SU-DHL-6 (cell line): Measurements from ENCODE around the gene PICK1.

Experiments used
- H2AFZ ChIP-seq: fragments of 200-600 bp; sonication (generic); 2 replicates; pipeline ENCODE4 v1.6.1; 2014; ENCODE audit warnings: low read depth, mild to moderate bottlenecking, moderate library complexity, mixed read lengths, antibody characterized with exemption, low read length; ENCODE audit not compliant: severe bottlenecking
- H3F3A ChIP-seq: fragments of 200-600 bp; shearing (Covaris generic); 2 replicates; pipeline ENCODE4 v1.6.0; 2016; ENCODE audit warnings: antibody characterized with exemption, mild to moderate bottlenecking; ENCODE audit not compliant: insufficient read depth
- H3K27ac ChIP-seq: fragments of 200-600 bp; sonication (generic); 2 replicates; pipeline ENCODE4 v1.5.1; 2016; ENCODE audit warnings: low read depth, mild to moderate bottlenecking, low read length, moderate library complexity, mixed read lengths
- H3K27me3 ChIP-seq: fragments of 200-600 bp; sonication (generic), shearing (Covaris generic); 2 replicates; pipeline ENCODE4 v1.6.0; 2014; ENCODE audit warnings: mild to moderate bottlenecking, low read length
- H3K36me3 ChIP-seq: fragments of 200-600 bp; sonication (generic); 2 replicates; pipeline ENCODE4 v1.6.1; 2014; ENCODE audit warnings: mild to moderate bottlenecking, low read length, mixed read lengths
- H3K4me2 ChIP-seq: fragments of 300-600, 200-600 bp; shearing (Covaris generic), sonication (generic); 2 replicates; pipeline ENCODE4 v1.6.0; 2014; ENCODE audit warnings: low read length, low read depth, mild to moderate bottlenecking; ENCODE audit not compliant: poor library complexity, severe bottlenecking
- H3K4me3 ChIP-seq: fragments of 200-600 bp; sonication (generic); 2 replicates; pipeline ENCODE4 v1.5.1; 2014; ENCODE audit warnings: antibody characterized with exemption, low read length, mild to moderate bottlenecking, mixed read lengths; ENCODE audit not compliant: insufficient read depth, poor library complexity, severe bottlenecking
- H3K79me2 ChIP-seq: fragments of 200-600 bp; sonication (generic); 2 replicates; pipeline ENCODE4 v1.6.1; 2014; ENCODE audit warnings: mild to moderate bottlenecking, low read length, moderate library complexity; ENCODE audit not compliant: insufficient read depth
- H3K9ac ChIP-seq: fragments of 200-600 bp; sonication (generic); 2 replicates; pipeline ENCODE4 v1.7.0; 2014; ENCODE audit warnings: mild to moderate bottlenecking, low read length
- H3K9me2 ChIP-seq: fragments of 200-600 bp; sonication (generic); replicated peaks from 2 replicates; pipeline ENCODE4 v1.6.1; 2014; ENCODE audit warnings: low read length; ENCODE audit not compliant: insufficient read depth
- H3K9me3 ChIP-seq: fragments of 200-600 bp; sonication (generic); 2 replicates; pipeline ENCODE4 v1.6.1; 2014; ENCODE audit warnings: low read length, mixed read lengths; ENCODE audit not compliant: insufficient read depth
- H4K20me1 ChIP-seq: fragments of 200-600 bp; sonication (generic); 2 replicates; pipeline ENCODE4 v1.6.1; 2014; ENCODE audit warnings: low read depth, mild to moderate bottlenecking, antibody characterized with exemption, low read length, moderate library complexity, mixed read lengths
- CTCF ChIP-seq: fragments of 200-600 bp; sonication (generic); IDR thresholded peaks from one replicate; pipeline ENCODE4 v1.5.1; 2017; ENCODE audit warnings: antibody characterized with exemption, mild to moderate bottlenecking, low read length, moderate library complexity; ENCODE audit not compliant: insufficient read depth, poor library complexity, severe bottlenecking
- EZH2phosphoT487 ChIP-seq: fragments of 200-600 bp; sonication (generic), shearing (Covaris generic); conservative IDR thresholded peaks from 2 replicates; pipeline ENCODE4 v1.6.1; 2018; ENCODE audit warnings: mild to moderate bottlenecking, antibody characterized with exemption, low read length, moderate library complexity, mixed read lengths

Gene PICK1

GRCh38 chr22:38088629-38089473, 31.6 kb downstream of the PICK1 start:
- Histone ChIP-seq H3K79me2 (no peaks in the 10 kb centered on the region), H3K9me3 (no peaks in the 10 kb centered on the region), H4K20me1 (no peaks in the 10 kb centered on the region), H3K9me2 (no peaks in the 10 kb centered on the region), H3K27ac (no peak overlapping the region), H3K4me3 (no peak overlapping the region), H3K4me2 (no peak overlapping the region), H2AFZ (no peak overlapping the region), H3F3A (no peaks in the 10 kb centered on the region), H3K27me3 (no peaks in the 10 kb centered on the region), H3K36me3 (no peaks in the 10 kb centered on the region), H3K9ac (no peak overlapping the region)
- TF ChIP-seq EZH2phosphoT487 (no peak), CTCF (no peak)

GRCh38 chr22:38089474-38089851, 32.3 kb downstream of the PICK1 start:
- no peak overlapping the region for H3K9ac ChIP-seq
- no peaks in the 10 kb centered on the region for H3K9me2 ChIP-seq
- H3F3A ChIP-seq: no peaks in the 10 kb centered on the region
- H4K20me1 ChIP-seq: no peaks in the 10 kb centered on the region
- no peaks in the 10 kb centered on the region for H3K9me3 ChIP-seq
- no peaks in the 10 kb centered on the region for H3K27me3 ChIP-seq
- H3K79me2 ChIP-seq: no peaks in the 10 kb centered on the region
- H3K36me3 ChIP-seq: no peaks in the 10 kb centered on the region
- H3K4me3 ChIP-seq: no peak overlapping the region
- TF ChIP-seq CTCF (no peak), EZH2phosphoT487 (no peak)
- H2AFZ ChIP-seq: no peak overlapping the region
- H3K4me2 ChIP-seq: no peak overlapping the region
- no peak overlapping the region for H3K27ac ChIP-seq

- no peak overlapping the region for H3K27ac ChIP-seq
- TF ChIP-seq EZH2phosphoT487 (no peak), CTCF (no peak)
- no peaks in the 10 kb centered on the region for H3K9me2 ChIP-seq
- no peaks in the 10 kb centered on the region for H3K36me3 ChIP-seq
- no peaks in the 10 kb centered on the region for H3K27me3 ChIP-seq
- H3K9ac ChIP-seq: no peak overlapping the region
- no peak overlapping the region for H3K4me2 ChIP-seq
- no peaks in the 10 kb centered on the region for H4K20me1 ChIP-seq
- no peaks in the 10 kb centered on the region for H3K9me3 ChIP-seq
- no peak overlapping the region for H3K4me3 ChIP-seq
- no peak overlapping the region for H2AFZ ChIP-seq
- no peaks in the 10 kb centered on the region for H3K79me2 ChIP-seq
- H3F3A ChIP-seq: no peaks in the 10 kb centered on the region
Measured at GRCh38 chr22:38097058-38097457, 39.9 kb downstream of the PICK1 start.
